ENCODE data around the gene POLE2. TPM values are rescaled to one million over a fixed set of nuclear protein-coding genes. Genes with fewer than 3 reads are reported as not detected.
A peak's percentile ranks its signal among the peaks of the same experiment; 100 is the strongest.

The POLE2 gene
- total and polyA plus RNA-seq, 2 of the 13 experiments (the other 11 are each of a cell fraction or from before 2014, with no cell fraction given) = 16.6 to 37.0 TPM

- peak; percentile 73; the same call in 1 of the 2 replicates for TF ChIP-seq EEA1 (CRISPR knock-in tag; IDR thresholded peaks at IDR 0.05; ENCODE audit: borderline replicate concordance)
- TF ChIP-seq KLF11 (CRISPR knock-in tag; IDR thresholded peaks at IDR 0.05) = no peak
- TF ChIP-seq BORCS8-MEF2B (CRISPR knock-in tag; IDR thresholded peaks at IDR 0.05) = peak; percentile 88
- peak; percentile 91; the same call in 1 of the 2 replicates for TF ChIP-seq SRY (CRISPR knock-in tag; IDR thresholded peaks at IDR 0.05)
- no peak for TF ChIP-seq MIER2 (CRISPR knock-in tag; IDR thresholded peaks at IDR 0.05)
- TF ChIP-seq ZNF619 (CRISPR knock-in tag; IDR thresholded peaks at IDR 0.05) = no peak
- no peak for TF ChIP-seq PCBP2 (optimal IDR thresholded peaks at IDR 0.05; ENCODE audit: low read depth, low read length, poor library complexity, severe bottlenecking)
- TF ChIP-seq IRF1 (CRISPR knock-in tag; IDR thresholded peaks at IDR 0.05; ENCODE audit: low read depth) = no peak
- no peak for TF ChIP-seq HCFC1 (IDR thresholded peaks at IDR 0.05; ENCODE audit: low read depth, low read length)
- TF ChIP-seq GLMP (CRISPR knock-in tag; IDR thresholded peaks at IDR 0.05; ENCODE audit: borderline replicate concordance) = no peak
- TF ChIP-seq NFE2L2 (IDR thresholded peaks at IDR 0.05; ENCODE audit: low read length) = no peak
- no peak for TF ChIP-seq SETDB1 (CRISPR knock-in tag; IDR thresholded peaks at IDR 0.05; ENCODE audit: borderline replicate concordance)
- no peak for TF ChIP-seq CBFB (CRISPR knock-in tag; IDR thresholded peaks at IDR 0.05)
- no peak for TF ChIP-seq FOXO4 (CRISPR knock-in tag; conservative IDR thresholded peaks at IDR 0.05)
- TF ChIP-seq NR0B2 (CRISPR knock-in tag; IDR thresholded peaks at IDR 0.05) = 0 out of 2 replicates have a peak, but pooled peaks have one; percentile 46
- TF ChIP-seq SRSF1 (optimal IDR thresholded peaks at IDR 0.05; ENCODE audit: low read depth, low read length) = no peak
- TF ChIP-seq PREB (CRISPR knock-in tag; IDR thresholded peaks at IDR 0.05) = no peak
- TF ChIP-seq ZNF747 (CRISPR knock-in tag; IDR thresholded peaks at IDR 0.05; ENCODE audit: borderline replicate concordance) = peak; percentile 92; the same call in 1 of the 2 replicates
- TF ChIP-seq ZNF317 (CRISPR knock-in tag; IDR thresholded peaks at IDR 0.05) = no peak
- peak; percentile 66; the same call in 1 of the 2 replicates for TF ChIP-seq ZSCAN22 (CRISPR knock-in tag; IDR thresholded peaks at IDR 0.05)
- TF ChIP-seq TRIM24 (CRISPR knock-in tag; IDR thresholded peaks at IDR 0.05) = no peak
- TF ChIP-seq NR2F1 (CRISPR knock-in tag; IDR thresholded peaks at IDR 0.05) = no peak
- TF ChIP-seq CENPT (CRISPR knock-in tag; IDR thresholded peaks at IDR 0.05; ENCODE audit: low read depth) = 0 out of 2 replicates have a peak, but pooled peaks have one; percentile 48
Observed at GRCh38 chr14:49692811-49693734, 5.1 kb upstream of the POLE2 start, which contains the start of gene KLHDC1 (continued).
